IPS-18c (cell line): ENCODE data around the gene DAB1.

Source experiments
- H3K4me3 ChIP-seq: 2 replicates; pipeline ENCODE4 v1.7.0; 2013; ENCODE audit warnings: low read depth, mild to moderate bottlenecking, low read length, moderate library complexity; ENCODE audit not compliant: insufficient read depth
- H3K9me3 ChIP-seq: one replicate; pipeline ENCODE4 v1.6.1; 2013; ENCODE audit warnings: mild to moderate bottlenecking, low read length, moderate library complexity; ENCODE audit not compliant: control insufficient read depth, insufficient read depth

DAB1 gene

DNA sequence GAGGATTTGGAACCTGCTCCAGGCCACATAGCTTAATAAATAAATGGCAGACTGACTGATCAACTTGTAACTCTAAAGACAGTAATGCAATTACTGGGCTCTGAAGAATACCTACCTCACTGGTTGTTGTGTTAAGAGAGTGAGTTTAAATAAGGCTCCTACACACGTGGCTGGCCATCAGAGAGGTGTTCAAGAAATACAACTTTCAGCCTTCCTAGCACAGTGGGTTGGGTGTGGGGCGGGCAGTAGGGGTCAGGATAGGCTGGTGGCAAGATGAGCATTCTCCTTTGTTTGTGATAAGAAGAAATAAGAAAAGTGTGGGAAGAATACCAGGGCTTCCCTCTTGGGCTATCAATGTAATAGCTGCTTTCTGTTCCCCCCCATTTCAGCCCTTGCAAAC lies 151.3 kb downstream of the DAB1 start:
- no peak overlapping the region for H3K4me3 ChIP-seq
- H3K9me3 ChIP-seq = no peaks in the 10 kb centered on the region

DNA sequence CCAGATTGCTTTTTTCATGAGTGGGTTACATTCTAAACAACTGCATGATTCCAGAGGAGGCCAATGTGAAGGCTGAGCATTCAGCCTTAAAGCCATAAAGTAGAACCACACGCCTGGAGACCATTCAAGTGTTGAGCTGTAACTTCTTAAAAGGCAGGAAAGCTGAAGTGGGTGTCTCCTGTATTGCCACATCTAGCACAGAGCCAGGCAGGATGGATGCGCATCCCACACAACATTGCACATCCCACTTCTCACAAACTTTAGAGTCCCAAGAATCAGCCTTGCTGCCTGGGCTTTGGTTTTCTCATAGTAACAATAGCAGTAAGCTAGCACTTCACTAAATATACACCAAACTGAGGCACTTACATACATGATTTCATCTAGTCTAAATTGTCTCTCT lies 151.7 kb downstream of the DAB1 start:
- no peak overlapping the region for H3K4me3 ChIP-seq
- no peaks in the 10 kb centered on the region for H3K9me3 ChIP-seq

DNA sequence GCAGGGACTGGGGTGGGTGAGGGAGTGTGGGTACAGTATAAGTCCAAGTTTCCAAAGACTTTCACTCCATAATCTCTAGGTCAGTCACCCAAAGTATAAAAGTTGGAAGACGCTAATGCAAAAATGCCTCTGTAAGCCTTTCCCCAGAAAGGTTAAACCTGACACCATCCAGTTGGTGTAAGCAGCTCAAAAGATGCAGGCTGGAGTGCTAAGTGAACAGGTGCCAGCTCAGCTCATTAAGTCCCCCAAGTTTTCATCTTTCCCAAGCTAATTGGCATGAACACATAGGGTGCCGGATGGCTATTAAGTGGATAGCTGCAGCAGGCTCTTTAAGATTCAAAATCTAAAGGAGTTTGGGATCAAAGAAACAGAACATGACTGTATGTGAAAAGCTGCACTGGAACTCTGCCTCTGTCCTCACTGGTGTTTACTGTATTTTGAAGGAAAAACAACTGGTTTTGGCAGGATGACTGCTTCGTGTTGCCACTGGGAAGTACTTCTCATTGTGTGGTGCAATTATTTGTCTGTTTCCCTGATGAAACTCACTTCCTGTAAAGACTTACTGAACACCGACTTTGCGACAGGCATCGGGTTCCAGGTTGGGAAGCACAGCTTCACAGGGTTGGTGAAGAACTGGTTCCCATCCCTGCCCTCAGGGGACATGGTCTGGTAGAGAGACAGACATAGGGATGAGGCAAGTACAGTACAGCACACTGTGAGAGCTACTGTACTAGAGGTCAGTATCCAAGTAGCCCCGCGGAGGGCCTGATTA lies 152.7 kb downstream of the DAB1 start:
- H3K9me3 ChIP-seq = no peaks in the 10 kb centered on the region
- H3K4me3 ChIP-seq = no peak overlapping the region

DNA sequence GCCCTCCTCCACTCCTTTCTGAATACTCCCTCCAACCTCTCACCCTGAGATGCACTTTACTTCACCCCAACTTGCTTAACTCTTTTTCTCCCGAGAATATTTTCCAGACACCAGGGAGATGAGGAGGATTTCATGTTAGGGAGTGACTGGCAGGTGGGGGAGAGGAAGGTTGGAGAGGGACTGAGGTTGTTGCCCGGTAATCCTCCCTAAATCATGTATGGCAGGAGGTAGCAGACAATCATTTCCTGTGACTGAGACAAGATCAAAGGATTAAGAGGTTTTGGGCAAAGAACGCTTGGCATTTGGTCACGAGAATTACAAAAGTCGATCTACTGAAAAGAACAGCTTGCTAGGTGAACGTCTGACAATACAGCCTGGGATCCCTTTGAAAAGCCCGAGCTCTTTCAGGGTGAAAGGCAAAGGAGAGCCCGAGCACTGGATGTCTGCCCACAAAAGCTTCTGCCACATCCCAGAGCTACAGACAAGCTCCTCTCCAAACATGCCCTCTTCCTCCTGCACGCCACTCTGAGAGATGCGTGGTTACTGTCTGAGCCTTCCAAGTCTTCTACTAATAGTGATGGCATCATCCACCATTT lies 154.1 kb downstream of the DAB1 start:
- H3K9me3 ChIP-seq = no peaks in the 10 kb centered on the region
- no peak overlapping the region for H3K4me3 ChIP-seq

DNA sequence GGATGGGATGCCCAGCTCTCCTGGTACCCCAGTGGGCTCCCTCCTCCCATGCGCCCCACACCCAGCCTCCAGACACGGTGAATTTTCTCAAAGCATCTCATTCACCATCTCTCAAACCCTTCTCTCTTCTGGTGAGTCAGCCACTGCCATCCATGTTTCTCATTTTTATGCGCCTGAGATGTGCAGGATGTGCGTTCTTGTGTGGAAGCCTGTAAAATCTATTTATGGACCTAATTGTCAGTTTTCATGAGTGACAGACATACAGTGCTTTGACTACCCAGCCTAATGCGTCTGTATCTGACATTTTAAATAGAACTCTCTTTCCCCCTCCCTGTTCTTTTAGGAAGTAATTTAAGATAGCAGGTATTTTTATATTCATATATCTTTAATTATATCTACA lies 158.8 kb downstream of the DAB1 start:
- Histone ChIP-seq H3K9me3 (no peaks in the 10 kb centered on the region), H3K4me3 (no peak overlapping the region)

DNA sequence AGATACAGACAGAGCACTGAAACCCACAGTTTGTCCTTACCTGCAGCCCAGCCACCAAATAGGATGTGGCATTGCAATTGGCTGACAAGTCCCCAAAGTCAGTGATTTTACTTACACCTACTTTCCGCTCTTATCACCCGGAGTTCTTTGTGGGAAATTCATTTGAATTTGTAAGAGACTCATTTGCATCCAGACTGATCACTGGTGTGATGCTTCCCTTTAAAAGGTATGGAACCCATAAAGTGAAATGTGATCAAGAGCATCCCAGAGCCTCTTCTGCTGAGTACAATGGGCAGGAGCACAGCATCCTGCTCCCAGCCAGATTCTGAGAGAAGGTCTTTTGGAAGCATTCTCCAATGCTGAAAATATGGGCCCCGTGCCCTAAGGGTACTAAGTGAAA lies 161.4 kb downstream of the DAB1 start:
- Histone ChIP-seq H3K9me3 (no peaks in the 10 kb centered on the region), H3K4me3 (no peak overlapping the region)

DNA sequence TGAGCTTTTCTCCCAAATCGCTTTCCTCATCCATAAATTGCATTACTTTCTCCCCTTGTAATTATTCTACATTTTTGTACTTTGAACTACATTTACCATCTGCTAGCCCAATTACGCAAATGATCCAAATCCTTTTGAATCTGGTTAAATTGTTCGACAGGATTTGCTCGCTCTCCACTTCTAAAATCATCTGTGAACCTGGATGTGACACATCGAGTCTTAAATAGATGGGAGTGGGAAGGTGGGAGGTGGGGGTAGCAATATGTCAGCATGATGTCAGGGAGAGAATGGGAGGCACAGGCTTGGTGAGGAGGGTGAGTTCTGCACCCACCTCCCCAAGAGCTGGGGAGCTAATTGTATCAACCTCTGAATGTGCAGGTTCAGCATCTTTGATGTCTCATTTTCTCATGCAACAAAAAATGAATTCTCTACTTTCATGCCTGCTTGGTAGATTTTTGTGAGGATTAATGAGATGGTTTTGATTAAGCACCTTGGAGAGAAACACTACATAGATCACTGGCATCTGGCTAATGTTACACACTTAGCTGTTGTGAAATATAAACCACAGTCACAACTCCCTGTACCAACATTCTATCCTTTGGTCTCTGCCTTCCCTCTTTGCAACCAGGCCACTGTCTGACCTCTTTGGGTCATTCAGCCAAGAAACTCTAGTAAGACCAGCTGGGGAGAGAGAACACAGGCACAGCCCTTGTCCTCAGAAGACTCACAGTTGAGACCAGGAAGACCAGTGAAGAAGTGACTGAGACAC lies 165.1 kb downstream of the DAB1 start:
- no peak overlapping the region for H3K4me3 ChIP-seq
- no peaks in the 10 kb centered on the region for H3K9me3 ChIP-seq

DNA sequence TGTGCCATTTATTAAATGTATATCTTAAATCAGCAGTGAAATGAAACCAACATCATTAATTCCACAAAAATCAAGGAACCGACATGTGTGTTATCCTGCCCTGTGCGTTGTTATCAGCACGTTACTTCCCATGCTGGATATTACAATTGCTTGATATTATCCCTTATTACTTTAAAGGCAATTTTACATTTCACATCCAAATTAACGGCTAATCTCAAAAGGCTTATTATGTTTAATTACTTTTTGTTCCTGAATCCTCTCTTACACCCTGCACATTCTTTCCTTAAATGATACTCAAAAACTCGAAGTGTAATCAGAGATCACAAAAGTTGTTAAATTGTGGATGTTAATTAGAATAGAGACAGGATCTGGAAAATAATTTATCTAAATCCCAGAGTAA lies 167.9 kb downstream of the DAB1 start:
- no peaks in the 10 kb centered on the region for H3K9me3 ChIP-seq

DNA sequence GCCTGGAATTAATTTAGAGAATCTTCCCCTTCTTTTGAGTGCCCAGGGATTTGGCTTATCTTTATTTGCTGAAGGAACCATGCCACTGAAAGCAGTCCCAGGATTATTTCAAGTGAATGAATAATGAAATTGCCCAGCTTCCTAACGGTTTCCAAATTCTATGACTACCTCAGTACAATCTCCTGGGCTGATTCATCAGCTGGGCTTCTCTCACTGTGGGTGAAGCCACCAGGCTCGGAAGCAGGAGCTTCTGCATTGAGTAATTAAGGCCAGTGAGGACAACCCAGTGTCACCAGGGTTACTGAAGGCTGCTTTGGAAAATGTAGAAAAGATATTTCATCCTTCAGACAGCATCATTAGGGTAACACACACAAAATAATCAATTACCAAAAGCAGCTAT lies 169.8 kb downstream of the DAB1 start:
- H3K9me3 ChIP-seq = no peaks in the 10 kb centered on the region
- no peak overlapping the region for H3K4me3 ChIP-seq

More for the DNA sequence above, 167.9 kb downstream of the DAB1 start:
- H3K4me3 ChIP-seq = no peak overlapping the region

DNA sequence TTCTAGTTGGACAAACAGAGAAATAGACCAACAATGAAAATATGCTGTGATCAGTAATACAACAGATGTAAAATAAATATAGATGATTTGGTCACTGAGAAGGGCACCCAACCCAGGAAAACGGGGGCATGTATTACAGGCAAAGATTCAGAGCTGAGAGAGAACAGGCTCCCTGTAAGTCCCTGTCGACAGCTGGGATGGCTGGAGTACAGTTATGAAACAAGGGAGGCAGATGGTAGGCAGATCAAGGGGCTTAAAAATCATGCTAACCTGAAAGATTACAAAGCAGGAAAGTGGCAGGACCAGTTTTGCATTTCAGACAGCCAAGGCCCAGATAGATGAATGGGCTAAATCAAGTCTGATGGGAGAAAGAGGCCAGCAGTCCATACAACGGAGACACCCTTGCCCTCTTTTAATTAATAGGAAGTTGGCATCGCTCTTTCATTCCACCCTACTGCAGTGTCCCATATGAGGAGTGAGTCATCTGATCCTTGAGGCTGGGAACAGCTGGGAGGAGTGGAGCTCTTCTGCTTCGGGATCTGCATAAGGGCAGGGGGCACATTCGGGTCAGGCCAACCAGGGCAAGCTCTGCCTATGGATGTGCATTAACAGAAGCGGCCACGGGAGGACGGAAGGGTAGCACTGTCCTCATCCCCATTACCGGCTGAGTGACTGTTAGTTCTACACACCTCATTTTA lies 171.1 kb downstream of the DAB1 start:
- H3K9me3 ChIP-seq = no peaks in the 10 kb centered on the region
- H3K4me3 ChIP-seq = no peak overlapping the region

DNA sequence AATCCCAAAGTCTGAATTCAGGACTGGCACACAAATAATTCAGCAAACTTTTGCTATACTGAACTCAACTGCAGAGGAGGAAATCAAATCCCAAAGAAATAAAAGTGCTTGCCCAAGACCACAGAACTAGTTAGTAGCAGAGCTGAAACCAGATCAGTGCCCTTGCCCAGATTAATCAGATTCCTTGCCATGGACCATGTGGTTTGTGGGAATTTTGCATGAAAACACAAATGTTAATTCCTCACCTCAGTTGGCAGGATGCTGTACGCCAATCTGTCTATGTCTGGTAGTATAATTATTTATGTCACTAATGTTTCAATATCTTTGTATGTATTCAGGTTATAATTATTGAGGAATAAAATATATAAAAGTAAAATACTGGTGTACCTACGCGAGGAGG lies 173.8 kb downstream of the DAB1 start:
- peaks cover 7% of the 10 kb centered on the region for H3K9me3 ChIP-seq

DNA sequence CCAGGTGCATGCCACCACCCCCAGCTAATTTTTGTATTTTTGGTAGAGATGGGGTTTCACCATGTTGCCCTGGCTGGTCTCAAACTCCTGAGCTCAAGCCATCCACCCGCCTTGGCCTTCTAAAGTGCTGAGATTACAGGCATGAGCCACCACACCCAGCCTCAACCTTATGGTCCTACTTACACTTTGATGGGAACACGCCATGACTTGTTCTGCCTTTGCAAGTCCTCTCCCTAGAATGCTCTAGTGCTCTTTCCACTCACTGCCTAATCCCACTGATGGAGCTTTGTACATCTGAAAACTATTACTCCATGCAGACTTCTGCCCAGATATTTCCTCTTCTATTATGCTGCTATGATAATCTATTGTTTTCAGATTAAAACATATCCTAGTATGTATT lies 174.3 kb downstream of the DAB1 start:
- Histone ChIP-seq H3K4me3 (no peak overlapping the region), H3K9me3 (peaks cover 7% of the 10 kb centered on the region)

More for the DNA sequence above, 173.8 kb downstream of the DAB1 start:
- H3K4me3 ChIP-seq = no peak overlapping the region

DNA sequence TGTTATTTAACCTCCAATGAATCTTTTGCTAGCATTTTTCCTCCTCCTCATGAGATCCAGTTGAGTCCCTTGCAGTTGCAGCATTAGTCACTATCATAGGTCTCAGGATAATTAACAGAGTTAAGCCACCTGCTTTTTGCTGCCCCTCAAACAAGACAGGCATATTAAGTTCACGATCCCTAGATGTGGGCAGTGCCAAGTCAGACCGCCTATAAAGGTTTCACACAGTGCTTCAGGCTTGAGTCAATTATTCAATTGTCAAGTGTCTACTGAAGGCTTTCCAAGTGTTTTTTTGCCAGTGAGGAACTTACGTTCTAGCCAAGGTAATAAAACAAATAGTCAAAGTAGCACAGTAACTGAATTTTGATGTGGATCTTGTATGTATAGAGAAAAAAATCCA lies 175.0 kb downstream of the DAB1 start:
- peaks cover 7% of the 10 kb centered on the region for H3K9me3 ChIP-seq

DNA sequence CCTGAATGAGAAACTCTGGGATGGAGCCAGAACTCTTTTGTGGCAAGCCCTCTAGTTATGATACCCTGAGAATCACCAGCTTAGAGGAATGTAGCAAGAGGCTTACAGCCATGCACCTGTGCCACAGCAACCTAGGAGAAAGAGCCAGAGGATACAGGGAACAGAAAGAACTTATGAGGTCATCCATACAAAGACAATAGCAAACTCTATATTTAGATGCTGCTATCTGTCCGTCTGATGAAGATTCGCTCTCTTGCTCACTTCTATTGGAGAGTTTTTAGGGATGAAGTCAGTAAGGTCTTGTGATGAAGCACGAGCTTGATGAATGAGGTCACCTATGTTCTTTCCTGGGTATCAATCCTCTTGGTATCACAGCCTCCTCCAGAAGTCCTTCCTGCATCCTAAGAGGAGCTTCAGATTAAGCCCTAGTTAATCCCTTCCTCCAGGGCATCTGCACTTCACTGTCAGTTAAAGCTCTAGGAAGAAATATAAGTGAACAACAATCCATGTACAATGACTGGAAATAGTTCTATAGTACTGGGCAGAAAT lies 185.6 kb downstream of the DAB1 start:
- Histone ChIP-seq H3K4me3 (no peak overlapping the region), H3K9me3 (no peaks in the 10 kb centered on the region)

More for the DNA sequence above, 175.0 kb downstream of the DAB1 start:
- H3K4me3 ChIP-seq = no peak overlapping the region

DNA sequence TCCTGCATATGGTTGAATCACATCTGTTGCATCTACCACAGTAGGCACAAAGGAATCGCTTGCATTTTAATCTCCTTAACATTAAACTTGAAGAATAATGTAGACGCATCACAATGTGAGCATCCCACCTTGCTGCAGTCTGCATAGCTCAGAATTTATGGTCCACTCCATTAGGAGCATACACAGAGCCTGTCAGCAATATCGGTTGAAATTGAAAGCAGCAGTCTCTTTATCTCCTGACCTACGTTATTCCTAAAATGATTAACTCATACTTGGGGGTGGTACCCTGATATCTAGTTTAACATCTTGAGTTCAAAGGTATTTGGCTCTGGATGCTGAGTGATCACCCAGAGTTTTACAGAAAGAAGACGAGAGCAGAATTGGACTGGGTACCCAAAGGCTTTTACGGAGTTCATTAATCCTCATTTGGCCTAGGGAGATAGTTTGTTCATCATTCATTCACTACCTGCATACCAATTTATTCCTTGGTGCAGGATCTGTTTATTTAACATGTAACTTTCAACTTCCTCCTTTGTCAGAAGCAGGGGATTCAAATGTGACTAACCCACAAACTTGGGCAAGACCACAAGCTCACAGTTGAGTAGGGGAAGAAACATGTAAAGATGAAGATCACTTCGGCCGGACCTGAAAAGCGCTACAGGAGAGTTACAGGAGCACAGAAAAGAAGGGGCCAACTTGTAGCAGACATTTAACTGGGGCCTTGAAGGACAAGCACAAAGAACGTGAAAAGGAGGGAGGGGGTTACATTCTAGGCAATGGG lies 187.9 kb downstream of the DAB1 start:
- Histone ChIP-seq H3K4me3 (no peak overlapping the region), H3K9me3 (no peaks in the 10 kb centered on the region)

DNA sequence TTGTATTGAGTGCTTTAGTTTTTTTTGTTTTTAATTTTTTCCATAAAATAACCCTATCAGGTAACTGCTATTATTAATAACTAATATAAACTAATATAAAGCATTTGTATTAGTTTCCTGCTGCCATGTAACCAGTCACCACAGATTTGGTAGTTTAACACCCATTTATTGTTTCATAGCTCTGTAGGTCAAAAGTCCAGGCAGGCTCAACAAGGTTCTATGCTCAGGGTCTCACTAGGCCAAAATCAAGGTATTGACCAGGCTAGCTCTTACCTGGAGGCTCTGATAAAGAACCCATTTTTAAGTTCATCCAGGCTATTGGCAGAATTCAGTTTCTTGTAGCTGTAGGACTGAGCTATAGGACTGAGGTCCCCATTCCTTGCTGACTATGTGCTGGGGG lies 189.4 kb downstream of the DAB1 start:
- H3K4me3 ChIP-seq = no peak overlapping the region
- H3K9me3 ChIP-seq = no peaks in the 10 kb centered on the region

DNA sequence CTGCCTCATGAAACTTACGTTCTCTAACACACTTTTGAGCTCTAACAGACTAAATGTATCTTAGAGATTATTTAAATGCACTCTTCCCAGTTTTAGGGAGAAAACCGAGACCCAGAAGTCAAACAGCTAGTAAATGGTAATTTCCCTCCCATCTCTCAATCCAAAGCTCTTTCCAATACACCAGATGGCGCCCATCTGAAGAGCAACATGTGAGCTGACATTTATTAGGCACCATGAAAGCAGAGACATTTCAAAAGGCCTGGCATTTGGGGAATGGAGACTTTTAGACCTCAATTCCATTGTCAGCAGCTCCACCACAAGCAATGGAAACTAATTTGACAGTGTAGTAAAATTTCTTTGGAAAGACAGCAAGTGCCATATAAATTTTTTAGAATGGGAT lies 191.4 kb downstream of the DAB1 start:
- Histone ChIP-seq H3K4me3 (no peak overlapping the region), H3K9me3 (no peaks in the 10 kb centered on the region)
